ENCODE measurements around the gene SUGCT. TPM values are rescaled to one million over a fixed set of nuclear protein-coding genes. Genes with fewer than 3 reads are reported as not detected.

Gene SUGCT
- total RNA-seq, 2 donors from 2014 or later: 0.68 to 2.5 TPM

- no peaks in the 10 kb centered on the region for H3K36me3 Mint-ChIP-seq (ENCODE audit: low read depth)
- no peaks in the 10 kb centered on the region for H3K27me3 Mint-ChIP-seq
- no peaks in the 10 kb centered on the region for H3K4me1 Mint-ChIP-seq
- H3K9me3 ChIP-seq (ENCODE audit: control insufficient read depth, low read length, poor library complexity, severe bottlenecking): no peaks in the 10 kb centered on the region
- H3K27ac Mint-ChIP-seq: no peak overlapping the region
- ATAC-seq (no peak), DNase-seq (no peak)
- no peak overlapping the region for H3K4me3 Mint-ChIP-seq
Measured at GRCh38 chr7:40432046-40432445, 297.2 kb downstream of the SUGCT start.

- Mint-ChIP-seq H3K27me3 (no peaks in the 10 kb centered on the region), H3K4me1 (no peaks in the 10 kb centered on the region), H3K27ac (no peak overlapping the region), H3K36me3 (ENCODE audit: low read depth) (no peaks in the 10 kb centered on the region), H3K4me3 (no peak overlapping the region)
- peaks cover 2% of the 10 kb centered on the region for H3K9me3 ChIP-seq (ENCODE audit: control insufficient read depth, low read length, poor library complexity, severe bottlenecking)
- DNase-seq: no peak
- no peak for ATAC-seq
Measured at GRCh38 chr7:40436710-40437109, 301.9 kb downstream of the SUGCT start.

- ATAC-seq (no peak), DNase-seq (no peak)
- Mint-ChIP-seq H3K36me3 (ENCODE audit: low read depth) (no peaks in the 10 kb centered on the region), H3K27me3 (no peaks in the 10 kb centered on the region), H3K4me1 (no peaks in the 10 kb centered on the region), H3K4me3 (no peak overlapping the region), H3K27ac (no peak overlapping the region)
- H3K9me3 ChIP-seq (ENCODE audit: control insufficient read depth, low read length, poor library complexity, severe bottlenecking): peaks cover 3% of the 10 kb centered on the region
Measured at GRCh38 chr7:40437498-40437897, 302.7 kb downstream of the SUGCT start.

- no peak overlapping the region for H3K27ac Mint-ChIP-seq
- ATAC-seq: no peak
- no peaks in the 10 kb centered on the region for H3K27me3 Mint-ChIP-seq
- H3K4me1 Mint-ChIP-seq: no peaks in the 10 kb centered on the region
- no peak for DNase-seq
- peaks cover 3% of the 10 kb centered on the region for H3K9me3 ChIP-seq (ENCODE audit: control insufficient read depth, low read length, poor library complexity, severe bottlenecking)
- no peak overlapping the region for H3K4me3 Mint-ChIP-seq
- no peaks in the 10 kb centered on the region for H3K36me3 Mint-ChIP-seq (ENCODE audit: low read depth)
Measured at GRCh38 chr7:40437936-40438634, 303.3 kb downstream of the SUGCT start.

GRCh38 chr7:40439686-40440085, 304.9 kb downstream of the SUGCT start:
- Mint-ChIP-seq H3K27me3 (no peaks in the 10 kb centered on the region), H3K4me1 (no peaks in the 10 kb centered on the region), H3K4me3 (no peak overlapping the region), H3K27ac (no peak overlapping the region), H3K36me3 (ENCODE audit: low read depth) (no peaks in the 10 kb centered on the region)
- H3K9me3 ChIP-seq (ENCODE audit: control insufficient read depth, low read length, poor library complexity, severe bottlenecking): peaks cover 3% of the 10 kb centered on the region
- ATAC-seq (no peak), DNase-seq (no peak)

GRCh38 chr7:40447345-40447744, 312.5 kb downstream of the SUGCT start:
- ATAC-seq (no peak), DNase-seq (no peak)
- no peaks in the 10 kb centered on the region for H3K27me3 Mint-ChIP-seq
- H3K4me1 Mint-ChIP-seq: no peaks in the 10 kb centered on the region
- no peaks in the 10 kb centered on the region for H3K9me3 ChIP-seq (ENCODE audit: control insufficient read depth, low read length, poor library complexity, severe bottlenecking)
- H3K36me3 Mint-ChIP-seq (ENCODE audit: low read depth): peaks cover 3% of the 10 kb centered on the region
- no peak overlapping the region for H3K27ac Mint-ChIP-seq
- no peak overlapping the region for H3K4me3 Mint-ChIP-seq

GRCh38 chr7:40455485-40455884, 320.7 kb downstream of the SUGCT start:
- ATAC-seq: no peak
- Mint-ChIP-seq H3K4me3 (no peak overlapping the region), H3K27me3 (no peaks in the 10 kb centered on the region), H3K27ac (no peak overlapping the region), H3K4me1 (no peaks in the 10 kb centered on the region), H3K36me3 (ENCODE audit: low read depth) (peaks cover 3% of the 10 kb centered on the region)
- no peaks in the 10 kb centered on the region for H3K9me3 ChIP-seq (ENCODE audit: control insufficient read depth, low read length, poor library complexity, severe bottlenecking)
- no peak for DNase-seq

- ATAC-seq: no peak
- H3K27ac Mint-ChIP-seq: no peak overlapping the region
- no peaks in the 10 kb centered on the region for H3K4me1 Mint-ChIP-seq
- no peak overlapping the region for H3K4me3 Mint-ChIP-seq
- no peak for DNase-seq
- H3K36me3 Mint-ChIP-seq (ENCODE audit: low read depth): no peaks in the 10 kb centered on the region
- no peaks in the 10 kb centered on the region for H3K27me3 Mint-ChIP-seq
- no peaks in the 10 kb centered on the region for H3K9me3 ChIP-seq (ENCODE audit: control insufficient read depth, low read length, poor library complexity, severe bottlenecking)
Measured at GRCh38 chr7:40457776-40458480, 323.1 kb downstream of the SUGCT start.

- Mint-ChIP-seq H3K27me3 (no peaks in the 10 kb centered on the region), H3K27ac (no peak overlapping the region), H3K36me3 (ENCODE audit: low read depth) (peaks cover 2% of the 10 kb centered on the region), H3K4me3 (no peak overlapping the region), H3K4me1 (no peaks in the 10 kb centered on the region)
- no peak for DNase-seq
- no peaks in the 10 kb centered on the region for H3K9me3 ChIP-seq (ENCODE audit: control insufficient read depth, low read length, poor library complexity, severe bottlenecking)
- ATAC-seq: no peak
Measured at GRCh38 chr7:40463446-40463845, 328.6 kb downstream of the SUGCT start.

- Mint-ChIP-seq H3K27ac (no peak overlapping the region), H3K4me1 (no peaks in the 10 kb centered on the region), H3K4me3 (no peak overlapping the region), H3K27me3 (no peaks in the 10 kb centered on the region), H3K36me3 (ENCODE audit: low read depth) (peaks cover under 1% of the 10 kb centered on the region)
- no peaks in the 10 kb centered on the region for H3K9me3 ChIP-seq (ENCODE audit: control insufficient read depth, low read length, poor library complexity, severe bottlenecking)
- DNase-seq (no peak), ATAC-seq (no peak)
Measured at GRCh38 chr7:40468891-40469864, 334.4 kb downstream of the SUGCT start.

- Mint-ChIP-seq H3K4me3 (no peak overlapping the region), H3K27ac (no peak overlapping the region), H3K36me3 (ENCODE audit: low read depth) (no peaks in the 10 kb centered on the region), H3K4me1 (no peaks in the 10 kb centered on the region), H3K27me3 (no peaks in the 10 kb centered on the region)
- H3K9me3 ChIP-seq (ENCODE audit: control insufficient read depth, low read length, poor library complexity, severe bottlenecking): no peaks in the 10 kb centered on the region
- DNase-seq: no peak
- no peak for ATAC-seq
Measured at GRCh38 chr7:40470091-40470592, 335.3 kb downstream of the SUGCT start.

- H3K4me1 Mint-ChIP-seq: no peaks in the 10 kb centered on the region
Measured at GRCh38 chr7:40470817-40471216, 336.0 kb downstream of the SUGCT start.

GRCh38 chr7:40471891-40472290, 337.1 kb downstream of the SUGCT start:
- no peaks in the 10 kb centered on the region for H3K4me1 Mint-ChIP-seq
- H3K36me3 Mint-ChIP-seq (ENCODE audit: low read depth): no peaks in the 10 kb centered on the region
- H3K27me3 Mint-ChIP-seq: no peaks in the 10 kb centered on the region
- H3K4me3 Mint-ChIP-seq: no peak overlapping the region
- H3K27ac Mint-ChIP-seq: no peak overlapping the region
- ATAC-seq (no peak), DNase-seq (no peak)
- no peaks in the 10 kb centered on the region for H3K9me3 ChIP-seq (ENCODE audit: control insufficient read depth, low read length, poor library complexity, severe bottlenecking)

More at GRCh38 chr7:40470817-40471216, 336.0 kb downstream of the SUGCT start:
- no peaks in the 10 kb centered on the region for H3K27me3 Mint-ChIP-seq
- no peaks in the 10 kb centered on the region for H3K9me3 ChIP-seq (ENCODE audit: control insufficient read depth, low read length, poor library complexity, severe bottlenecking)
- H3K27ac Mint-ChIP-seq: no peak overlapping the region
- no peak overlapping the region for H3K4me3 Mint-ChIP-seq
- no peaks in the 10 kb centered on the region for H3K36me3 Mint-ChIP-seq (ENCODE audit: low read depth)
- DNase-seq (no peak), ATAC-seq (no peak)
